Neural progenitor cell (in vitro differentiated cells): ENCODE measurements around the gene STK17B.

Experiments used
- CTCF ChIP-seq: fragments of 200-600 bp; sonication (generic); IDR thresholded peaks from 2 replicates; pipeline ENCODE4 v1.5.1; 2017; ENCODE audit warnings: antibody characterized with exemption, mild to moderate bottlenecking
- EZH2 ChIP-seq: fragments of 200-600 bp; sonication (generic); IDR thresholded peaks from 2 replicates; pipeline ENCODE4 v1.6.1; 2017; ENCODE audit warnings: antibody characterized with exemption, mild to moderate bottlenecking, moderate library complexity

- no peak for TF ChIP-seq CTCF
- TF ChIP-seq EZH2: no peak
Observed at GRCh38 chr2:196215376-196215775, 44.0 kb upstream of the STK17B start.
